GM12892 (cell line): ENCODE data around the gene HOXA5.

Source experiments
- DNase-seq: peaks from one replicate; pipeline ENCODE4 v3.0.0; 2011; ENCODE audit not compliant: insufficient read length
- FAIRE-seq: peaks from 2 replicates; lab custom pipeline; 2011; peaks lifted over from hg19 to GRCh38; lab: Jason Lieb, UNC
- POLR2A ChIP-seq: IDR thresholded peaks from 2 replicates; pipeline ENCODE4 v1.6.1; 2011; ENCODE audit warnings: low read depth, low read length, control low read depth
- POLR2AphosphoS5 ChIP-seq: IDR thresholded peaks from 2 replicates; pipeline ENCODE4 v1.6.1; 2011; ENCODE audit warnings: low read depth, low read length, control low read depth
- TAF1 ChIP-seq: IDR thresholded peaks from 2 replicates; pipeline ENCODE4 v1.6.1; 2011; ENCODE audit warnings: low read depth, mild to moderate bottlenecking, control low read depth, low read length, borderline replicate concordance

HOXA5 gene

DNA sequence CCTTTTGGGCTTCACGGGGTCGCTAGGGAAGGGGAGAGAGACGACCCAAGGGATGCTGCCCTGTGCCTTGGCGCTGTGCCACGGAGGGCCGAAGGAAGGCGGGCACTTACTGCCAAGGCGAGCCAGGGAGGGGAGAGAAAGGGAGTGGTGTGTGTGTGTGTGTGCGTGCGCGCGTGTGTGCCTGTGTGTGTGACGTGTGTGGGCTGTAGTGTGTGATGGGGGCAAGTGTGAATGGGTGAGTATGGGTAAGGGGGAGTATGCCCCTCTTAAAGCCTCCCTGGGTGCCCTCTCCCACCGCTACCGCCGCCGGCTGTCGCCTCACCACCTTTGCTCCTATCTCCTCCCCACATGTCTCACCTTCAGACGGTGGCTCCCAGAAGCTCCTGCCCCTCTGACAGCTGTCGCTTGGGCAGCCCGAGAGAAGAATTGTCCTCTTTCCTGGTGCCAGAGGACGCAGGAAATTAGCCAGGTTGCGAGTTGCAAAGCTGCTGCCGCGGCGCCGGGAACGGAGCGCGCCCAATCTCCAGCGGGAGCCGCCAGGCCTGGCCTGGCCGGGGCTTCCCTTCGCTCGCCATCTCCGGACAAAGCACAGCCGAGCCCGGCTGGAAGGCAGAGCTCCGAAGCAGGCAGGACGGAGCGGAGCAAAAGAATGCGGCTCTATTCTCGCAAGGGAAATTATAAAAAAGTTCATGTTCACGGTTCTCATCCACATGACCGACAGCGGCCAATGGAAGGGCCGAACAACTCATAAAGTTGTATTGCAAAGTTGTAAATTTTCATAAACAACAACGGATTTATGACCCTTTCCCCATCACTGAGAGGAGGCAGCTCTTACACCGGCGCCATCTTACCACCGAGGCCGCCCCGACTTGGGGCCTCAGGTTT, 8.7 kb upstream of the HOXA5 start, which contains the start of gene HOXA3:
TSS of gene HOXA3 (minus strand) at position 653 of the 885 bp plus-strand sequence. CDS start 41,943 bp downstream, outside the sequence.
- TF ChIP-seq POLR2A = no peak
- DNase-seq (no peak), FAIRE-seq (no peak)

DNA sequence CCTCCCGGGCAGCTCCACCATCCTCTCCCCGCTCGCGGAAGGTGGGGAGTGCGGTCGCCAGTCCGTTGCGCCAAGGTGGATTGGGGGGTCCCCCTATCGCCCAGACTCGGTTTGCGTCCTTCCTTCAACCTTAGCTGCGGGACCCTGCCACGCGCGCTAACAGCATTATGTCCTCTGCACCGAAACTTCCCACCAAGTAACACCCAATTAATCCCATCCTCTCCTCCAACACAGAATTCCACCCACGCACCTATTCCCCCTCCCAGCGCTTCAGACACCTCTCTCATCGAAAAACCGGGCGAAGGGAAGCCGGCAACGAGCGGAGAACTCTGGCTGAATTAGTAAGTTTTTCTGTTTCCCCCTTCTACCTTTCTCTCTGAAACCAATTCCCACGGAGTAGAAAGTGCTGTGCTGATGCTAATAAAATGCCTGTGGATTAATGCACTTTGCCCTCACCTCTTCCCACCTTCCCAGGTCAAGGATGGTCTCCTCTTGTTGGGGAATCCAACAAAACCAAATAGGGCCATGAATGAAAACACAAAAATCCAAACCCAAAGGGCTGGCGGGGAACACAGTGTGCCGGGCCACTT, 8.0 kb upstream of the HOXA5 start:
- FAIRE-seq = no peak
- no peak for DNase-seq

DNA sequence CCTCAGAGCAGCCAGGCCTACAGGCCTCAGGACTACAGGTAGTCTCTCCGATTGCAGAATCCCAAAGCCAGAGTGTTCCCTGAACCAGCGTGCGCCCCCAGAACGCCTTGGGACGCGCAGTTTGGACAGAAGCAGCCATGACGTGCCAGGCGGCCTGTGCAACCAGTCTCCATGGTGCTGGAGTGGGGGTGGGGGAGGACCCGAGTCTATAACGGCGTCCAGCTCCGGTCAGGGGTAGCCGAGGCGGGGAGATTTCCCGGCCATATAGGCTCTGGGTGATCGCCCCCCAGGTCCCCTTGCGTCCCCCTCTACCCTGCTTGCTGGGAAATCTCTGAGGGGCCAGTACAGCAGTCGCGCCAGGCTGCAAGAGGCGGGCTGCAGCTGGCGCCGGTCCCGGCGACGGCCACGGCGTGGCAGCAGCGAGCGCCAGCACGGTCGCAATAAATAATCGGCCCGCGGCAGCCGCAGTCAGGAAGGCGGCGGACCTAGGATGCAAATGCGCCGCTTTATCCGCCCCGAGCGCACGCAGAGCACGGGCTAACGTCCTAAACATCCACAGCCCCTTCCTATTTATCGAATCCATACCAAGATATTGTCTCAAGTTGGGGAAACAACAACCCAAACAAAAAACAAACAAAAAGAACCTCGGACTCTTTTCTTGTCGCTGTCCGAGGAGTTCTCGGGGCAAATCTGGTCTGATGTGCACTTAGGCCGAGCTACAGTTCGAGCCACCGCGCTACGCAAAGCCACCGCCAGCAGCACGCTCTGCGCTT, 7.3 kb upstream of the HOXA5 start:
- DNase-seq (peak; percentile 82), FAIRE-seq (peak; percentile 60)
- TF ChIP-seq POLR2AphosphoS5 (no peak), TAF1 (no peak), POLR2A (no peak)

More for the DNA sequence above, 8.0 kb upstream of the HOXA5 start:
- TF ChIP-seq POLR2AphosphoS5 (no peak), POLR2A (no peak), TAF1 (no peak)

DNA sequence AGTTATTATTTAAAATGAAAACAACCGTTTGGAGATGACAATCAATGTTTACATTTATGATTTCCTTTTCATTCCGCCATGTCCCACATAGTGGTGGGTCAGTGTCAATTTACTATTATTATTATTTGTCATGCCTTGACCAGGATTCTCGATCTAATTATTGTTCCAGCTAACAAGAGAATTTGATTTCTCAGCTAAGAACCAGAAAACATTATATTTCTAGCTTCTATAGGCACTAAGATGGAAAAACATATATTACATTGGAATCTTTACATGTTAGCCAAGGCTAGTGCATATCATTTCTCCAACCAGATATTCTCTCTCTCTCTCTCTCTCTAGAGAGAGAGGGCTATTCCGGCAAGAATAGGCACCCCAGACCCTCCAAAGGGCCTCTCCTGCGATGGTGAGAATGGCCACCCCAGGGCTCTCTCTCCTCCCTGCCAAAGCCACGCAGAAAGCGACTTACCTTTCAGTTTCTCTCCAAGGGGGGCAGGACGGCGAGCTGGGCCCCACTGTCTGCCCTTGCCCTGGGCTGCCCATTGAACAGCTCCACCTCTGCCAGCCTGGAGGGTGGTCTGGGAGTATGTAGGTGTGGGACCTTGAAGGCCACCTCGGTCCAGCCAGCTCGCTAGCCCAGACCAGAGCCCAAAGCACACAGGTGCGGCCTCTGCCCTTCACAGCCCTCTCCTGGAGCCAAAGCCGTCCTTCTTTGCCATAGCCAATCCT, 6.5 kb upstream of the HOXA5 start:
- DNase-seq = no peak
- no peak for FAIRE-seq

GRCh38 chr7:27148756-27149641, 5.5 kb upstream of the HOXA5 start:
- no peak for TF ChIP-seq TAF1
- TF ChIP-seq POLR2AphosphoS5 = no peak
- TF ChIP-seq POLR2A = no peak
- FAIRE-seq = no peak
- no peak for DNase-seq

More for the DNA sequence above, 6.5 kb upstream of the HOXA5 start:
- TF ChIP-seq POLR2AphosphoS5 (no peak), POLR2A (no peak), TAF1 (no peak)

GRCh38 chr7:27148031-27148755, 4.7 kb upstream of the HOXA5 start:
- TF ChIP-seq TAF1 = no peak
- no peak for TF ChIP-seq POLR2AphosphoS5
- TF ChIP-seq POLR2A = no peak
- DNase-seq (no peak), FAIRE-seq (no peak)

- TF ChIP-seq TAF1 (no peak), POLR2A (no peak), POLR2AphosphoS5 (no peak)
- DNase-seq (no peak), FAIRE-seq (no peak)
These were observed 3.9 kb upstream of the HOXA5 start, which contains the start of gene HOXA6 for GRCh38 chr7:27147199-27148030. TSS of gene HOXA6 (minus strand) at chr7:27147774. CDS start at chr7:27147749, 25 bp downstream.

- DNase-seq (no peak), FAIRE-seq (no peak)
- TF ChIP-seq TAF1 (no peak), POLR2AphosphoS5 (no peak), POLR2A (no peak)
These were observed 3.2 kb upstream of the HOXA5 start for GRCh38 chr7:27146491-27147198.
